ENCODE measurements around the gene ZNF385D.

ZNF385D gene

DNA sequence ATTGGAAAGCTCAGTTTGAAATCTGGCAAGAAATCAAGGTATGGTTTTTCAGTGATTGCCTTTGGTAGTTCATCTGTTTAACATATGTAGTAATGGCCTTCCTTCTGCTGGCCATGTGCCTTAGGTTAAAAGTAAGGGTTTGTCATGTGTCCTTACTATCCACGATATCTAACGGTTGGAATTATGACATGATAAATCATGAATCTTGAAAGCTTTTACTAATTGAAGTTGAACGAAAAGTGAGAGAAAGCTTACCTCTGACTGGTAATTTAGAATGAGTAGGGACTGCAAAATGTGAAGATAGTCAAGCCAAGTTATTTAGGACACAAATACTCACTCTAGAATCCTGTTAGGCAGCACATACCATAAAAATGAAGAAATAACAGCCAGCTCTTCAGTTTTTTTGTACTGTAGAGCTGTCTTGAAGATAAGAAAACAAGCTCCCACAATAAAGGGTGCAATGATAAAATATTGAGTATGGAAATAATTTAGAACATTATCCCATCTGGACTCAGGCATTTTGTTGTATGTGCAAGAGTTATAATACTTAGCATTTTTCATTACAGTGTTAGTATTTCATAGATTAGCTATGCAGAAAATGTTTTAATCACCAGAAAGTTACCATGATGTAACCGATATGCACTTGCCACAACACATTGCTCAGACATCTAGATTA lies 303.4 kb downstream of the ZNF385D start:
- Histone ChIP-seq H3K4me1 (ENCODE audit: control insufficient read depth, insufficient read depth, low read length) (0 out of 2 replicates have a peak, but pooled peaks cover 3% of the 10 kb centered on the region), H3K36me3 (ENCODE audit: control insufficient read depth, insufficient read depth, low read length) (no peaks in the 10 kb centered on the region), H3K9me3 (ENCODE audit: control insufficient read depth, insufficient read depth, low read length) (no peaks in the 10 kb centered on the region)

DNA sequence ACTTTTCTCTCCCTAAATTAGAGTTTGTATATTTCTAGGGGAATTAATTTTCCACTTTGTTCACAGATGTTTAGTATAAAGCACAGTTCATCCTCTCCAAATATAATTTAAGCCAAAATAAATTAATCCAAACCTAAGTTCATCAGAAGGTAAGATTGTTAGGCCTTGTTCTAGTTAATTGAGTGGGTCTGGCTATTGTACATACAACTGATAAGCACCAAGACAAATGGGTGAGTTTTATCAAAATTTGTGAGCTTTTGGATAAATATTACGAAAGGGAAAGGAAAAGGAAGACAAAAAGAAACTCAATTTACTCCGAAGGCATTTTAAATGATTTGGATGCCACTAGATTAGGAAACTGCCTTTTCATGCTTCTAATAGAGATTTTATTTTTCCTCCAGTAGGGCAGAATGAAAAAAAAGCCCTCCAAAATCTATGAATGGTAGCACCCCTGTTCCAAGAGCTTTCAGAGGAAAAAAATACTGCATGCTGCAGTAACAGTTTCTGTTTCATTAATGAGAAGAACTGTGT lies 304.0 kb downstream of the ZNF385D start:
- H3K9me3 ChIP-seq (ENCODE audit: control insufficient read depth, insufficient read depth, low read length): no peaks in the 10 kb centered on the region
- H3K4me3 ChIP-seq (ENCODE audit: low read depth, low read length): no peak overlapping the region
- no peaks in the 10 kb centered on the region for H3K36me3 ChIP-seq (ENCODE audit: control insufficient read depth, insufficient read depth, low read length)
- 0 out of 2 replicates have a peak, but pooled peaks cover 4% of the 10 kb centered on the region for H3K4me1 ChIP-seq (ENCODE audit: control insufficient read depth, insufficient read depth, low read length)
- H3K27me3 ChIP-seq (ENCODE audit: control insufficient read depth, insufficient read depth, low read length): no peaks in the 10 kb centered on the region
- H3K9ac ChIP-seq (ENCODE audit: low read depth, low read length): no peak overlapping the region
- no peak overlapping the region for H3K27ac ChIP-seq (ENCODE audit: low read depth, low read length)

More for the DNA sequence above, 303.4 kb downstream of the ZNF385D start:
- Histone ChIP-seq H3K9ac (ENCODE audit: low read depth, low read length) (no peak overlapping the region), H3K27me3 (ENCODE audit: control insufficient read depth, insufficient read depth, low read length) (no peaks in the 10 kb centered on the region), H3K27ac (ENCODE audit: low read depth, low read length) (no peak overlapping the region), H3K4me3 (ENCODE audit: low read depth, low read length) (no peak overlapping the region)

DNA sequence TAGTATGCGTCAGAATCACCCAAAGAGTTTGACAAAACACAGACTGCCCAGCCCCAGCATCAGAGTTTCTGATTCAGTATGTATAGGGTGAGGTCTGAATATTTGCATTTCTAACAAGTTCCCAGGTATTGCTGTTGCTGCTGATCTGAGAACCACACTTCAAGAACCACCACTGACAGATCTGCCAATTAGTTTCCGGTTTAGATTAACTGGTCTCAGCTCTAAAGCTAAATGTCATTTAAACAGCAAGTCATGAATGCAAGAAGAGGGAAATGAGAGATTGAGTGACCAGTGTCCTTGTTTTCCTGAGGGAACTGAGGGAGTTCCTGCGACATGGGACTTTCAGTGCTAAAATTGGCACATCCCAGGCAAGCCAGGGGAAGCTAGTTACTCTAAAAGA lies 305.0 kb downstream of the ZNF385D start:
- H3K27ac ChIP-seq (ENCODE audit: low read depth, low read length): no peak overlapping the region
- no peaks in the 10 kb centered on the region for H3K36me3 ChIP-seq (ENCODE audit: control insufficient read depth, insufficient read depth, low read length)
- H3K4me3 ChIP-seq (ENCODE audit: low read depth, low read length): no peak overlapping the region
- H3K27me3 ChIP-seq (ENCODE audit: control insufficient read depth, insufficient read depth, low read length): no peaks in the 10 kb centered on the region
- no peak overlapping the region for H3K9ac ChIP-seq (ENCODE audit: low read depth, low read length)
- no peaks in the 10 kb centered on the region for H3K9me3 ChIP-seq (ENCODE audit: control insufficient read depth, insufficient read depth, low read length)
- peaks cover 9% of the 10 kb centered on the region; the same call in 1 of the 2 replicates for H3K4me1 ChIP-seq (ENCODE audit: control insufficient read depth, insufficient read depth, low read length)

DNA sequence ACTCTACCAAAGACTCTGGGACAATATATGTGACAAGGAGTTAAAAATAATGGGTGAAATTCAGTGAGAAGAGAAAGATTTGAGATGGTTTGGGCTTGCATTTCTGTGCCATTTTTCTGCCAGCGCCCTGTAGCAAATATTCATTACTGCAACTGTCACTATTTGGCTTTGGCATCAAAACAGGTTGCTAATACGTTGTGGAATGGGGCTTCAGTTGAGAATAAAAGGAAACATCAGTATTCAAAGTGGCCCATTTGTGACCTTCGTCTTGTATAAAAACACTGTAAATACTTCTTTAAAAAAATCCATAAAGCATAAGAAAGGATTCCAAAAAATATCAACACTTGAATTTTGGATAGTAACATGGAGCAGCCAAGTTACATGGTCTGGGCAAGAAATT lies 309.2 kb downstream of the ZNF385D start:
- Histone ChIP-seq H3K27me3 (ENCODE audit: control insufficient read depth, insufficient read depth, low read length) (no peaks in the 10 kb centered on the region), H3K9ac (ENCODE audit: low read depth, low read length) (no peak overlapping the region), H3K4me3 (ENCODE audit: low read depth, low read length) (no peak overlapping the region), H3K36me3 (ENCODE audit: control insufficient read depth, insufficient read depth, low read length) (no peaks in the 10 kb centered on the region), H3K27ac (ENCODE audit: low read depth, low read length) (no peak overlapping the region), H3K9me3 (ENCODE audit: control insufficient read depth, insufficient read depth, low read length) (no peaks in the 10 kb centered on the region), H3K4me1 (ENCODE audit: control insufficient read depth, insufficient read depth, low read length) (peaks cover 11% of the 10 kb centered on the region; the same call in 1 of the 2 replicates)

DNA sequence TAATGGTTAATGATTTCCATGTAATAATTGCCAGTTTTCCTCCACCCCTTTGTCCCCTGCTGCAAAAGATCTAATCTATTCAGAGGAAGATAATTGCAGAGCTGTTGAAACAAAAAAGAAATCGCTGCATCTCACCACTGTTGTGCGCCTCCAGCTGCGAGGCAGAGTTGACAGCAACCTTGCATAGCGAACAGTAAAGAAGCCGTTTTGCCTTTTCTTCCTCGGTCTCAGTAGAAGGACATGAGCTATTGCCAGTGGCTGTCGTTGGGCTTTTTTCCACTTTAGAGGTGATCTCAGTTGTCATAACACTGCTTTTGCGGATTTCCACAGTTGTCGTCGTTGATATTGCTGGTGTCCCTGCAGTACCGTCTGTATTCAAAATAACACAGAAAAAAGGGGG lies 314.2 kb downstream of the ZNF385D start:
- peaks cover 5% of the 10 kb centered on the region; the same call in 1 of the 2 replicates for H3K4me1 ChIP-seq (ENCODE audit: control insufficient read depth, insufficient read depth, low read length)

DNA sequence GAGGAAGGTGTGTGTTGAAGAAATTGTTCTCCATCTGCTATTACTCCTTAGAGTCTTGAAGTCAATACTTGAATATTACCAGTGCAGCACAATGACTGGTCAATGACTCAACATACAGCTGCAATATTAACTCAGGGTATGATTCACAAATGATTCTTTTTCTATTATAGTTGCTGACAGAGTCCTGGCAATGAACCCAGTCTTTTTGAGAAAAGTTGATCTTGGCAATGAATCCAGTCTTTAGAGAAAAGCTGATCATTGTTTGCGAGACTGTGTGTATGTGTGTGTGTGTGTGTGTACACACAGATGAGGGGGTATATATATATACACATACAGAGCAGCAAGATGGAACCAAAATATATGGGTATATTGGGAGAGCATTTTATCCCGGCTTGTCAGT lies 315.1 kb downstream of the ZNF385D start:
- Histone ChIP-seq H3K27me3 (ENCODE audit: control insufficient read depth, insufficient read depth, low read length) (no peaks in the 10 kb centered on the region), H3K9me3 (ENCODE audit: control insufficient read depth, insufficient read depth, low read length) (no peaks in the 10 kb centered on the region), H3K4me1 (ENCODE audit: control insufficient read depth, insufficient read depth, low read length) (0 out of 2 replicates have a peak, but pooled peaks cover 2% of the 10 kb centered on the region), H3K9ac (ENCODE audit: low read depth, low read length) (no peak overlapping the region), H3K27ac (ENCODE audit: low read depth, low read length) (no peak overlapping the region), H3K36me3 (ENCODE audit: control insufficient read depth, insufficient read depth, low read length) (no peaks in the 10 kb centered on the region), H3K4me3 (ENCODE audit: low read depth, low read length) (no peak overlapping the region)

More for the DNA sequence above, 314.2 kb downstream of the ZNF385D start:
- no peak overlapping the region for H3K9ac ChIP-seq (ENCODE audit: low read depth, low read length)
- no peaks in the 10 kb centered on the region for H3K9me3 ChIP-seq (ENCODE audit: control insufficient read depth, insufficient read depth, low read length)
- no peak overlapping the region for H3K27ac ChIP-seq (ENCODE audit: low read depth, low read length)
- no peaks in the 10 kb centered on the region for H3K27me3 ChIP-seq (ENCODE audit: control insufficient read depth, insufficient read depth, low read length)
- H3K36me3 ChIP-seq (ENCODE audit: control insufficient read depth, insufficient read depth, low read length): no peaks in the 10 kb centered on the region
- H3K4me3 ChIP-seq (ENCODE audit: low read depth, low read length): no peak overlapping the region

DNA sequence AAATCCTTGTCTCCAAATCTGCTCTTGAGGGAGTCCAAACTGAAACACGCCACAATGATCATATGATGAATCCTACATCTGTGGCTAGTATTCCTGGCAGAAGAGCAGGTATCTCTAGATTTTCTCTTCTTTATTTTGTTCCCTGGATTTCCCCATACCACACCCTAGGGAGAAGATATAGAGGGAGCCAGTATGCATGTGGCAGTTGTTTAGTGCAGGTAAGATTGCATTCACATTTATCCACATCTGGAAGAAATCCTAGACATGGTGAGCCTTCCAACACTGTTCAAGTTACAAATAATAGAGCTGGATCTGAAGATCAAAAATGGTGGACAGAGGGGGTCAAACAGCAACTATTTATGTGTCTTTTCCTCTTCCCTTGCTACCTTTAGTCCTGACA lies 316.7 kb downstream of the ZNF385D start:
- H3K27ac ChIP-seq (ENCODE audit: low read depth, low read length): no peak overlapping the region
- H3K27me3 ChIP-seq (ENCODE audit: control insufficient read depth, insufficient read depth, low read length): no peaks in the 10 kb centered on the region
- H3K9me3 ChIP-seq (ENCODE audit: control insufficient read depth, insufficient read depth, low read length): no peaks in the 10 kb centered on the region
- no peaks in the 10 kb centered on the region for H3K36me3 ChIP-seq (ENCODE audit: control insufficient read depth, insufficient read depth, low read length)
- 0 out of 2 replicates have a peak, but pooled peaks cover 2% of the 10 kb centered on the region for H3K4me1 ChIP-seq (ENCODE audit: control insufficient read depth, insufficient read depth, low read length)
- H3K9ac ChIP-seq (ENCODE audit: low read depth, low read length): no peak overlapping the region
- H3K4me3 ChIP-seq (ENCODE audit: low read depth, low read length): no peak overlapping the region

DNA sequence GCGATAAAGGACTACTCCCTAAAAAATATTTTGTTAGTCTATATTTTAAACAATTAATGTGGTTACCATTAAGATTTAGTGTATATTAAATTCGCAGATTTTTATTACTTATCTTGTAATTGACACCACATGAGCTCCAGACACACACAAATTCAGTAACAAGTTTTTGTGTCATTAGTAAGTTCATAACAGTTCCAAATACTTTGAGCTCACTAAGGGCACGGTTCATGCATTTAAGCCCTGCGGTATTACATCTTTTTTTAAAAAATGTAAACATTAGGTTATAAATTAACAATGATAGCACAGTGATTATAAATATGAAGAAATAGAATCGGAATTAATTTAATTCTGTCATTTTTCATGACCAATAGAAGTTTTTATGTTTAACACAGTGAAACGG lies 317.3 kb downstream of the ZNF385D start:
- no peak overlapping the region for H3K9ac ChIP-seq (ENCODE audit: low read depth, low read length)
- H3K4me3 ChIP-seq (ENCODE audit: low read depth, low read length): no peak overlapping the region
- H3K9me3 ChIP-seq (ENCODE audit: control insufficient read depth, insufficient read depth, low read length): no peaks in the 10 kb centered on the region

DNA sequence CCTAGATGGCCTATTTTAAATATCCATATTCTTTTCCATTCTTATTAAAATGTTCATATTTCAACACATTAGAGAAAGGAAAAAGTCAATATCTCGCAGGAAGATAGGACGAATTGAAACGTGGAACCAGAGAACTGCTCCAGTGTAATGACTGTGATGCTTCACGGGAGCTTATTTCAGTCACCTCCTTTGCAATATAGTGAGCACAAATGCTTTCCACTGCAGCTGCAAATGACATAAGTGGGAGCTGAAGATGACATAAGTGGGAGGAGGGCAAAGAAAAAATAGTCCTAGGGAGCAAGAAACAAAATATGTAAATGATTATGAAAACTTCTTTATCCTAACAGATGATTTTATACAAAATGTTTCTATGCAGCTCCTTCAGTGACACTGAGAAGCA lies 324.1 kb downstream of the ZNF385D start:
- H3K27me3 ChIP-seq (ENCODE audit: control insufficient read depth, insufficient read depth, low read length): no peaks in the 10 kb centered on the region
- H3K4me3 ChIP-seq (ENCODE audit: low read depth, low read length): no peak overlapping the region
- no peaks in the 10 kb centered on the region for H3K9me3 ChIP-seq (ENCODE audit: control insufficient read depth, insufficient read depth, low read length)
- H3K36me3 ChIP-seq (ENCODE audit: control insufficient read depth, insufficient read depth, low read length): no peaks in the 10 kb centered on the region
- H3K9ac ChIP-seq (ENCODE audit: low read depth, low read length): no peak overlapping the region
- H3K4me1 ChIP-seq (ENCODE audit: control insufficient read depth, insufficient read depth, low read length): peaks cover 8% of the 10 kb centered on the region; the same call in 1 of the 2 replicates
- H3K27ac ChIP-seq (ENCODE audit: low read depth, low read length): no peak overlapping the region

More for the DNA sequence above, 317.3 kb downstream of the ZNF385D start:
- H3K4me1 ChIP-seq (ENCODE audit: control insufficient read depth, insufficient read depth, low read length): 0 out of 2 replicates have a peak, but pooled peaks cover 2% of the 10 kb centered on the region
- no peaks in the 10 kb centered on the region for H3K27me3 ChIP-seq (ENCODE audit: control insufficient read depth, insufficient read depth, low read length)
- H3K36me3 ChIP-seq (ENCODE audit: control insufficient read depth, insufficient read depth, low read length): no peaks in the 10 kb centered on the region
- H3K27ac ChIP-seq (ENCODE audit: low read depth, low read length): no peak overlapping the region

DNA sequence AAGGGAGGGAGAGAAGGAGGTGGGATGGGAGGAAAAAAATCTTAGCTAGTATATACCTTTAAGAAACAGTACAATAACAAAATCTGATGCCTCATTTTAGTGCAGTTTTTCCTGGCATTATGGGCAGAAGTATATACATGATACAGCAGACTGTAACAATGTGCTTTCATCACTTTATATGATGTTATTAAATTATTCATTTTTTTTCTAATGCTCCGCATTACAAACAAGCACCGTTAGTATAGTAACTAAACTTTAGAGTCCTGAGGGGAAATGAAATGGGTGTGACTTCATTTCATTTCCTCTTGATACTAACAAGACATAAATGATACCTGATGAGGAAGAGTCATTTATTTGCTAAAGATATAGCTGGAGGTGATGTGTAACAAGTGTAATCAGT lies 325.3 kb downstream of the ZNF385D start:
- H3K9me3 ChIP-seq (ENCODE audit: control insufficient read depth, insufficient read depth, low read length): no peaks in the 10 kb centered on the region
- H3K4me1 ChIP-seq (ENCODE audit: control insufficient read depth, insufficient read depth, low read length): peaks cover 8% of the 10 kb centered on the region; the same call in 1 of the 2 replicates
- H3K27ac ChIP-seq (ENCODE audit: low read depth, low read length): no peak overlapping the region
- no peaks in the 10 kb centered on the region for H3K27me3 ChIP-seq (ENCODE audit: control insufficient read depth, insufficient read depth, low read length)
- H3K9ac ChIP-seq (ENCODE audit: low read depth, low read length): no peak overlapping the region
- H3K4me3 ChIP-seq (ENCODE audit: low read depth, low read length): no peak overlapping the region
- H3K36me3 ChIP-seq (ENCODE audit: control insufficient read depth, insufficient read depth, low read length): no peaks in the 10 kb centered on the region

DNA sequence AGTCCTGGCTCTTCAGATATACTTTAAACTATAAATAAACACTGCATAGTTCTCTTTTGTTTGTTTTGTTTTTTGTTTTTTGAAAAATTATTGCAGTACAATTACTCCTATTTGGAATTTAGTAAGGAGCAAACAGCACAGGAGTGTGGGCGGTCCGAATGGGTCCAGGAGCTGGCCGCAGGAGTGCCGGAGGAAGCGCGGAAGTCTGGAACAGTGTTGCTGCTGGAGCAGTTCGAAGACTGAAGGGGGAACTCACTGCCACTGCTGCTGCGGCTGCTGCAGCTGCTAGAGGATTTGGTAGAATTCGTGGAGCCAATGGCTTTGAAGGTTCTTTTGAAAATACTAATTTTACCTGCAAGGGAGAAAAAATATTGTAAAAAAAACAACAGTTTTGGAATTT lies 329.9 kb downstream of the ZNF385D start:
- no peak overlapping the region for H3K4me3 ChIP-seq (ENCODE audit: low read depth, low read length)
- H3K4me1 ChIP-seq (ENCODE audit: control insufficient read depth, insufficient read depth, low read length): peaks cover 8% of the 10 kb centered on the region; the same call in 1 of the 2 replicates
- H3K27ac ChIP-seq (ENCODE audit: low read depth, low read length): no peak overlapping the region
- no peaks in the 10 kb centered on the region for H3K36me3 ChIP-seq (ENCODE audit: control insufficient read depth, insufficient read depth, low read length)
- H3K9ac ChIP-seq (ENCODE audit: low read depth, low read length): no peak overlapping the region
- H3K27me3 ChIP-seq (ENCODE audit: control insufficient read depth, insufficient read depth, low read length): no peaks in the 10 kb centered on the region
- H3K9me3 ChIP-seq (ENCODE audit: control insufficient read depth, insufficient read depth, low read length): no peaks in the 10 kb centered on the region
